ENCODE data around the gene NIPAL1. TPM values are rescaled to one million over a fixed set of nuclear protein-coding genes. Genes with fewer than 3 reads are reported as not detected.
"Not testable (repeated sequence)": the region's sequence is repeated elsewhere in the genome, so short reads cannot be mapped to it uniquely, and the experiment has no call there.

NIPAL1 gene
- total RNA-seq, 1 experiment from 2014 or later, result 7.3 TPM

DNA sequence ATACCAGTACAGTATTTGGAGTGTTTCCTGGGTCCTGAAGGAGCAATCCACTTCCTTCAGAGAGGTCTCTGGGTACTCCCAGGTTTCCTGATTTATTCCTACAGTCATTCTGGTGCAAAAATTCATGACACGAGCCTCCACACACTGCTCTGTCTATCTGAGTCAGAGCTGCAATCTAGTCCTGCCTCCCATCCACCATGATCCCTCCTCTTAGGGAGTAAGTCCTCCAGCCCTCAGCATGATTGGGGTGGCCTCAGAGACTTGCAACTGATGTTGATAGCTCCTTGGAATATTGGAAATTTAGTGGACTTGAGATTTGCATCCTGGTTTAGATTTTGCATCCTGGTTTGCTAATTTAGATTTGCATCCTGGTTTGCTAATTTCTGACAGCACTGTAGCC lies 20.6 kb upstream of the NIPAL1 start:
- CTCF ChIA-PET, result no interaction called here

DNA sequence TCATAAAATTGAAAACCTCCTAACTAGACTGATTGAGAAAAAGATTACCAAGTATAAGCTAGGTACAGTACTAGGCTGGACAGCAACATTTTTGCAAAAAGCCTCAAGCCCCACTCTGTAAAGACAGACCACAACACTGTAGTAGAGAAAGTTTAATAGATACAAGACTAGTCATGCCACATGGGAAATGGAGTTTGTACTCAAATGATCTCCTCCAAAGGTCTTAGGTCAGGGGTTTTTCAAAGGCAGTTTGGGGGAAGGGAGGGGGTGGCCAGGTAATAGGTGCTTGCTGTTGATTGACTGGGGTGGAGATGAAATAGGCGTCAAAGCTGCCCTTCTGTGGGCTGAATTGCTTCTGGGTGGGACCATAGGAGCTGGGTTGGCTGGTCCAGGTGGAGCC lies 14.3 kb upstream of the NIPAL1 start:
- Histone ChIP-seq H3K36me3 (ENCODE audit: low read depth, low read length) (peaks cover 12% of the 10 kb centered on the region; the same call in 1 of the 2 replicates), H3K79me2 (ENCODE audit: low read length) (no peaks in the 10 kb centered on the region), H3K4me1 (ENCODE audit: insufficient read depth, low read length) (no peaks in the 10 kb centered on the region), H2AFZ (ENCODE audit: low read length) (no peak overlapping the region), H3F3A (ENCODE audit: low read length, unreplicated experiment) (no peaks in the 10 kb centered on the region), H3K27ac (ENCODE audit: low read length) (no peak overlapping the region), H3K9me2 (replicated peaks; ENCODE audit: low read length) (no peaks in the 10 kb centered on the region), H3K4me3 (ENCODE audit: low read length) (no peak overlapping the region), H3K9ac (ENCODE audit: low read length) (no peak overlapping the region), H3K27me3 (ENCODE audit: low read length) (no peaks in the 10 kb centered on the region), H3K9me3 (ENCODE audit: low read length) (0 out of 2 replicates have a peak, but pooled peaks cover under 1% of the 10 kb centered on the region), H4K20me1 (ENCODE audit: low read length) (no peaks in the 10 kb centered on the region), H3K4me2 (ENCODE audit: low read length) (no peak overlapping the region)
- CTCF ChIA-PET, result no interaction called here
- TF ChIP-seq EZH2phosphoT487 (IDR thresholded peaks at IDR 0.05; ENCODE audit: borderline replicate concordance, low read length) (no peak), EZH2 (IDR thresholded peaks at IDR 0.05; ENCODE audit: low read length, unreplicated experiment) (no peak)
- TF ChIP-seq, protein P1, sequence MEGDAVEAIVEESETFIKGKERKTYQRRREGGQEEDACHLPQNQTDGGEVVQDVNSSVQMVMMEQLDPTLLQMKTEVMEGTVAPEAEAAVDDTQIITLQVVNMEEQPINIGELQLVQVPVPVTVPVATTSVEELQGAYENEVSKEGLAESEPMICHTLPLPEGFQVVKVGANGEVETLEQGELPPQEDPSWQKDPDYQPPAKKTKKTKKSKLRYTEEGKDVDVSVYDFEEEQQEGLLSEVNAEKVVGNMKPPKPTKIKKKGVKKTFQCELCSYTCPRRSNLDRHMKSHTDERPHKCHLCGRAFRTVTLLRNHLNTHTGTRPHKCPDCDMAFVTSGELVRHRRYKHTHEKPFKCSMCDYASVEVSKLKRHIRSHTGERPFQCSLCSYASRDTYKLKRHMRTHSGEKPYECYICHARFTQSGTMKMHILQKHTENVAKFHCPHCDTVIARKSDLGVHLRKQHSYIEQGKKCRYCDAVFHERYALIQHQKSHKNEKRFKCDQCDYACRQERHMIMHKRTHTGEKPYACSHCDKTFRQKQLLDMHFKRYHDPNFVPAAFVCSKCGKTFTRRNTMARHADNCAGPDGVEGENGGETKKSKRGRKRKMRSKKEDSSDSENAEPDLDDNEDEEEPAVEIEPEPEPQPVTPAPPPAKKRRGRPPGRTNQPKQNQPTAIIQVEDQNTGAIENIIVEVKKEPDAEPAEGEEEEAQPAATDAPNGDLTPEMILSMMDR (conservative IDR thresholded peaks at IDR 0.05; ENCODE audit: low read depth, low read length), result no peak
- POLR2A ChIA-PET (ENCODE audit: unreplicated experiment), result no interaction called here
- ATAC-seq (no peak), DNase-seq (no peak)
- BruUV-seq (replicated peaks), result no TSS peak
- intact Hi-C loops (cut with micrococcal nuclease), result no loop called here

More for the DNA sequence above, 20.6 kb upstream of the NIPAL1 start:
- DNase-seq (no peak), ATAC-seq (no peak)
- POLR2A ChIA-PET (ENCODE audit: unreplicated experiment), result no interaction called here
- Histone ChIP-seq H3K27me3 (ENCODE audit: low read length) (no peaks in the 10 kb centered on the region), H3K9me3 (ENCODE audit: low read length) (no peaks in the 10 kb centered on the region), H3K4me2 (ENCODE audit: low read length) (no peak overlapping the region), H3K4me1 (ENCODE audit: insufficient read depth, low read length) (no peaks in the 10 kb centered on the region), H2AFZ (ENCODE audit: low read length) (no peak overlapping the region), H3K9ac (ENCODE audit: low read length) (no peak overlapping the region), H3F3A (ENCODE audit: low read length, unreplicated experiment) (no peaks in the 10 kb centered on the region), H3K36me3 (ENCODE audit: low read depth, low read length) (no peaks in the 10 kb centered on the region), H4K20me1 (ENCODE audit: low read length) (no peaks in the 10 kb centered on the region), H3K4me3 (ENCODE audit: low read length) (no peak overlapping the region), H3K27ac (ENCODE audit: low read length) (no peak overlapping the region), H3K79me2 (ENCODE audit: low read length) (no peaks in the 10 kb centered on the region), H3K9me2 (replicated peaks; ENCODE audit: low read length) (no peaks in the 10 kb centered on the region)
- no TSS peak for BruUV-seq (replicated peaks)
- intact Hi-C loops (cut with micrococcal nuclease), result no loop called here
- TF ChIP-seq EZH2phosphoT487 (IDR thresholded peaks at IDR 0.05; ENCODE audit: borderline replicate concordance, low read length) (no peak), EZH2 (IDR thresholded peaks at IDR 0.05; ENCODE audit: low read length, unreplicated experiment) (no peak)
- TF ChIP-seq, protein P1 (conservative IDR thresholded peaks at IDR 0.05; ENCODE audit: low read depth, low read length), result no peak

DNA sequence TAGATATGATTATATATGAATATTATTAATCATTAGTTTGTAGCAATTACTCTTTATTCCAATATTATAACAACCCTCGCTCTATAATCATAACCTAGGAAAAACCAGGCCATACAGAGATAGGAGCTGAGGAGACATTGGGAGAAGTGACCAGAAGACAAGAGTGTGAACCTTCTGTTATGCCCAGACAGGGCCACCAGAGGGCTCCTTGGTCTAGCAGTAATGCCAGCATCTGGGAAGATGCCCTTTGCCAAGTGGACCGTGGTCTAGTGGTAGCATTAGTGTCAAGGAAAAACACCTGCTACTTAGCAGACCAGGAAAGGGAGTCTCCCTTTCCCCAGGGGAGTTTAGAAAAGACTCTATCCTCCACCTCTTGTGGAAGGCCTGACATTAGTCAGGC lies 13.0 kb upstream of the NIPAL1 start:
- H3K27me3 ChIP-seq (ENCODE audit: low read length); H3F3A ChIP-seq (ENCODE audit: low read length, unreplicated experiment); CTCF ChIA-PET; H3K9me2 ChIP-seq (replicated peaks; ENCODE audit: low read length); ATAC-seq; H3K9me3 ChIP-seq (ENCODE audit: low read length); POLR2A ChIA-PET (ENCODE audit: unreplicated experiment); intact Hi-C loops (cut with micrococcal nuclease); BruUV-seq (replicated peaks); H3K27ac ChIP-seq (ENCODE audit: low read length); H3K4me2 ChIP-seq (ENCODE audit: low read length); H3K9ac ChIP-seq (ENCODE audit: low read length); H2AFZ ChIP-seq (ENCODE audit: low read length); H3K4me3 ChIP-seq (ENCODE audit: low read length); H3K79me2 ChIP-seq (ENCODE audit: low read length); H3K4me1 ChIP-seq (ENCODE audit: insufficient read depth, low read length); H4K20me1 ChIP-seq (ENCODE audit: low read length): not testable (repeated sequence)
- peak; percentile 16 for DNase-seq
- peaks cover 18% of the 10 kb centered on the region; the same call in 1 of the 2 replicates for H3K36me3 ChIP-seq (ENCODE audit: low read depth, low read length)
- TF ChIP-seq, protein P1 (conservative IDR thresholded peaks at IDR 0.05; ENCODE audit: low read depth, low read length), result peak; percentile 30; the same call in 1 of the 2 replicates

Data from PC-3 (cell line).